HL-60 (cell line): ENCODE data around the gene CLPX.

Experiments used
- DNase-seq, 2 experiments: peaks; one replicate each; pipeline ENCODE4 v3.0.0-alpha.2; 2010 to 2020; ENCODE audit warnings: low read depth in 1 of 2, low spot score in 1 of 2
- H3K27ac ChIP-seq: fragments of 250-450 bp; sonication (Bioruptor Pico); replicated peaks from 2 replicates; pipeline ENCODE4 v1.5.1; 2020; ENCODE audit warnings: mild to moderate bottlenecking, moderate library complexity
- H3K27me3 ChIP-seq: fragments of 250-450 bp; sonication (Bioruptor Pico); 2 replicates; pipeline ENCODE4 v1.5.1; 2021; ENCODE audit warnings: mild to moderate bottlenecking, moderate library complexity; ENCODE audit not compliant: insufficient read depth, poor library complexity, severe bottlenecking
- H3K4me3 ChIP-seq: replicated peaks from 2 replicates; pipeline ENCODE4 v1.5.1; 2011; ENCODE audit warnings: mild to moderate bottlenecking, control low read depth, low read length; ENCODE audit not compliant: insufficient read depth
- GABPA ChIP-seq: IDR thresholded peaks from 2 replicates; pipeline ENCODE4 v1.6.1; 2012; ENCODE audit warnings: low read depth
- POLR2AphosphoS5 ChIP-seq: IDR thresholded peaks from 2 replicates; pipeline ENCODE4 v1.6.1; 2012; ENCODE audit warnings: low read depth
- SPI1 ChIP-seq: IDR thresholded peaks from 2 replicates; pipeline ENCODE4 v1.6.1; 2012; ENCODE audit warnings: low read depth, mild to moderate bottlenecking, borderline replicate concordance
- TF ChIP-seq, protein P1 (sequence below): IDR thresholded peaks from 2 replicates; pipeline ENCODE4 v1.6.1; 2012; ENCODE audit warnings: low read depth; ENCODE audit not compliant: insufficient replicate concordance
- TF ChIP-seq, protein P2 (sequence below): IDR thresholded peaks from one replicate; pipeline ENCODE4 v1.5.1; 2011; ENCODE audit warnings: low read length, control low read depth, inconsistent platforms; ENCODE audit not compliant: insufficient read depth

Gene CLPX

DNA sequence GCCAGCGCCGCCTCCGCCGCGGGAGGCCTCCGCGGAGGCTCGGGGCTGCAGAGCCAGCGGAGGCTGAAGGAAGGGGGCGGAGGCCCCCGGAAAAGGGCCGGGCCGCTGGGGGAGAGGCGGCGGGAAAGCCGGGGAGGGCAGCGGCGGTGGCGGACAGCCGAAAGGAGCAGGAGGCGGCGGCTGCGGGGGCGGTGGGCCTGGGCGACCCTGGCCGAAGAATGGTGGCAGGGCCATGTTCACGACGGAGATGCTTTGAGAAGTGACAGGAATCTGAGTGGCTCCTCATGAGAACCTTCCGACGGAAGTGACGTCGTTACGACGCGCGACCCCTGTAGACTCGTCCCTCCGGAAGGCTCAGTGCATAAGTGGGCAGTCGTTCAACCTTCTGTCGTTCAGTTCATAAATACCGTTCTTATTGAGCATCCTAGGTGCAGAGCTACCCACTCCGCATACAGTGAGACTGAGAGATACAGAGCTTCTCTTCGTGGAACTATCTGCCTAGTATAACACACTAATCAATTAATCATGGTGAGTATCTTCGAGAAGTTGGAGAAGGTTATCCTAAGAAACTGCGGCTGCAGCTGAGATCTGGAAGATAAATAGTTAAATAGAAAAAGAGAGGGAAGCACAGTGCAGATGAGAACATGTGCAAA is 51.5 kb downstream of the CLPX start, which contains the start of gene PDCD7:
TSS of gene PDCD7 (minus strand) at position 261 of the 653 bp plus-strand sequence. CDS start at position 234, 27 bp downstream.
- Histone ChIP-seq H3K27ac (peak within 1 kb of the TSS; percentile 65), H3K4me3 (peak within 1 kb of the TSS; percentile 78), H3K27me3 (no peaks in the 10 kb centered on the region)
- peak; percentile 88 to 90 for DNase-seq
- TF ChIP-seq SPI1 (no peak), GABPA (peak; percentile 86), POLR2AphosphoS5 (peak; percentile 83)
- TF ChIP-seq, protein P1, sequence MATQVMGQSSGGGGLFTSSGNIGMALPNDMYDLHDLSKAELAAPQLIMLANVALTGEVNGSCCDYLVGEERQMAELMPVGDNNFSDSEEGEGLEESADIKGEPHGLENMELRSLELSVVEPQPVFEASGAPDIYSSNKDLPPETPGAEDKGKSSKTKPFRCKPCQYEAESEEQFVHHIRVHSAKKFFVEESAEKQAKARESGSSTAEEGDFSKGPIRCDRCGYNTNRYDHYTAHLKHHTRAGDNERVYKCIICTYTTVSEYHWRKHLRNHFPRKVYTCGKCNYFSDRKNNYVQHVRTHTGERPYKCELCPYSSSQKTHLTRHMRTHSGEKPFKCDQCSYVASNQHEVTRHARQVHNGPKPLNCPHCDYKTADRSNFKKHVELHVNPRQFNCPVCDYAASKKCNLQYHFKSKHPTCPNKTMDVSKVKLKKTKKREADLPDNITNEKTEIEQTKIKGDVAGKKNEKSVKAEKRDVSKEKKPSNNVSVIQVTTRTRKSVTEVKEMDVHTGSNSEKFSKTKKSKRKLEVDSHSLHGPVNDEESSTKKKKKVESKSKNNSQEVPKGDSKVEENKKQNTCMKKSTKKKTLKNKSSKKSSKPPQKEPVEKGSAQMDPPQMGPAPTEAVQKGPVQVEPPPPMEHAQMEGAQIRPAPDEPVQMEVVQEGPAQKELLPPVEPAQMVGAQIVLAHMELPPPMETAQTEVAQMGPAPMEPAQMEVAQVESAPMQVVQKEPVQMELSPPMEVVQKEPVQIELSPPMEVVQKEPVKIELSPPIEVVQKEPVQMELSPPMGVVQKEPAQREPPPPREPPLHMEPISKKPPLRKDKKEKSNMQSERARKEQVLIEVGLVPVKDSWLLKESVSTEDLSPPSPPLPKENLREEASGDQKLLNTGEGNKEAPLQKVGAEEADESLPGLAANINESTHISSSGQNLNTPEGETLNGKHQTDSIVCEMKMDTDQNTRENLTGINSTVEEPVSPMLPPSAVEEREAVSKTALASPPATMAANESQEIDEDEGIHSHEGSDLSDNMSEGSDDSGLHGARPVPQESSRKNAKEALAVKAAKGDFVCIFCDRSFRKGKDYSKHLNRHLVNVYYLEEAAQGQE, result no peak

DNA sequence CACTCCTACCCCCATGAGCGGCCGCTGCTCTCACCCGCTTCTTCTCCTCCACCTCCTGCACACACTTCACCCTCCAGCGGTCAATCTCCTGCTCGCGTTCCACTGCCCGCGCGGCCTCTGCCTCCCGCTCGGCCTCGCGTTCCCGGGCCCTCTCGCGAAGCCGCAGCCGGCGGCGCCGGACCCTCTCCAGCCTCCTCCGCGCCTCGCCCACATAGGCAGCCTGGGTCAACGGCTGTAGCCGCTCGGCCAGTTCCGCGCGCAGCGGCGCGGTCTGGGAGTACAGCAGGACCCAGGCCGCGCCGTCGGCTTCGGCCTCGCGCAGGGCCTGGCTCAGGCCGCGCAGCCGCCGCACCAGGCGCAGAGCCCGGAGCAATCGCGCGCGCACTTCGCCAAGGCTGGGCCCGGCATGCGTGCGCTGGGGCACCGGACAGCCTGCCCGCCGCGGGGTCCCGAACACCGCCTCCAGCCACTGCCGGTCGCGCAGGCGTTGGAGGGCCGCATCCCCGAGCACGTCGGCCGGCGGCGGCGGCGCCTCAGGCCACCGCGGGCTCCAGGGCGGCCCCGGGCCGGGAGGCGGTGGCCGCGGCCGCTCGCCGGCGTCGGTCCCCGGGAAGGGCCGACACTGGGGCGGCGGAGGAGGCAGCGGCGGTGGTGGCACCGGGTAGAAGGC is 52.1 kb downstream of the CLPX start:
- TF ChIP-seq SPI1 (no peak), POLR2AphosphoS5 (no peak), GABPA (no peak)
- TF ChIP-seq, protein P1, result no peak
- TF ChIP-seq, protein P2, sequence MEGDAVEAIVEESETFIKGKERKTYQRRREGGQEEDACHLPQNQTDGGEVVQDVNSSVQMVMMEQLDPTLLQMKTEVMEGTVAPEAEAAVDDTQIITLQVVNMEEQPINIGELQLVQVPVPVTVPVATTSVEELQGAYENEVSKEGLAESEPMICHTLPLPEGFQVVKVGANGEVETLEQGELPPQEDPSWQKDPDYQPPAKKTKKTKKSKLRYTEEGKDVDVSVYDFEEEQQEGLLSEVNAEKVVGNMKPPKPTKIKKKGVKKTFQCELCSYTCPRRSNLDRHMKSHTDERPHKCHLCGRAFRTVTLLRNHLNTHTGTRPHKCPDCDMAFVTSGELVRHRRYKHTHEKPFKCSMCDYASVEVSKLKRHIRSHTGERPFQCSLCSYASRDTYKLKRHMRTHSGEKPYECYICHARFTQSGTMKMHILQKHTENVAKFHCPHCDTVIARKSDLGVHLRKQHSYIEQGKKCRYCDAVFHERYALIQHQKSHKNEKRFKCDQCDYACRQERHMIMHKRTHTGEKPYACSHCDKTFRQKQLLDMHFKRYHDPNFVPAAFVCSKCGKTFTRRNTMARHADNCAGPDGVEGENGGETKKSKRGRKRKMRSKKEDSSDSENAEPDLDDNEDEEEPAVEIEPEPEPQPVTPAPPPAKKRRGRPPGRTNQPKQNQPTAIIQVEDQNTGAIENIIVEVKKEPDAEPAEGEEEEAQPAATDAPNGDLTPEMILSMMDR, result no peak
- peak overlapping the region; percentile 78 for H3K4me3 ChIP-seq
- H3K27ac ChIP-seq, result peak overlapping the region; percentile 65
- H3K27me3 ChIP-seq, result no peaks in the 10 kb centered on the region
- peak; percentile 37 to 48 for DNase-seq

DNA sequence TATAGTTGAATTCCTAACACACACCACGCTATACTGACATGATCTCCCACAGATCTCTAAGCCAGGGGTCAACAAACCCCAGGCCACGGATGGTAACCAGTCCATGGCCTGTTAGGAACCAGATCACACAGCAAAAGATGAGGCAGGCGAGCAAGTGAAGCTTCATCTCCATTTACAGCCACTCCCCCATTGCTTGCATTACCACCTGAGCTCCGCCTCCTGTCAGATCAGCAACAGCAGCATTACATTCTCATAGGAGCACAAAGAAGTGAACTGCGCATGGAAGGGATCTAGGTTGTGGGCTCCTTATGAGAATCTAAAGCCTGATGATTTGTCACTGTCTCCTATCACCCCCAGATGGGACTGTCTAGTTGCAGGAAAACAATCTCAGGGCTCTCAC is 54.2 kb downstream of the CLPX start:
- Histone ChIP-seq H3K4me3 (no peak overlapping the region), H3K27me3 (no peaks in the 10 kb centered on the region), H3K27ac (no peak overlapping the region)
- no peak for DNase-seq
- TF ChIP-seq, protein P2, result no peak
- no peak for TF ChIP-seq GABPA
- TF ChIP-seq, protein P1, result no peak
- no peak for TF ChIP-seq POLR2AphosphoS5
- no peak for TF ChIP-seq SPI1
